Suprapubic skin (tissue), 4 donors: ENCODE data around the gene BCAS4.

Experiments used
- CTCF ChIP-seq, 2 donors: fragments of 200-600 bp in 1 of 2; fragments of 450-650 bp in 1 of 2; sonication (generic) in 1 of 2; IDR thresholded peaks; one replicate each; pipeline ENCODE4 v1.5.1; 2016 to 2019; ENCODE audit warnings: antibody characterized with exemption in 2 of 2, mild to moderate bottlenecking in 1 of 2, moderate library complexity in 1 of 2
- EP300 ChIP-seq: sonication (generic); formaldehyde crosslinking; IDR thresholded peaks from one replicate; pipeline ENCODE4 v1.6.1; 2017; ENCODE audit warnings: antibody characterized with exemption
- POLR2A ChIP-seq, 2 donors: fragments of 450-650 bp; IDR thresholded peaks; one replicate each; pipeline ENCODE4 v1.6.1; 2017; ENCODE audit warnings: antibody characterized with exemption in 2 of 2, mild to moderate bottlenecking in 2 of 2, moderate library complexity in 2 of 2
- POLR2AphosphoS5 ChIP-seq, 3 donors: sonication (generic); formaldehyde crosslinking; IDR thresholded peaks; one replicate each; pipeline ENCODE4 v1.6.1; 2017; ENCODE audit warnings: antibody characterized with exemption in 3 of 3

- TF ChIP-seq CTCF (IDR thresholded peaks at IDR 0.05) (no peak), POLR2AphosphoS5 (IDR thresholded peaks at IDR 0.05) (no peak), EP300 (no peak), POLR2A (IDR thresholded peaks at IDR 0.05) (no peak)
Measured at GRCh38 chr20:50784464-50784863, 10.4 kb upstream of the BCAS4 start.
